Measurements from ENCODE around the gene MDGA2.
"Not testable (repeated sequence)": the region's sequence is repeated elsewhere in the genome, so short reads cannot be mapped to it uniquely, and the experiment has no call there.

MDGA2 gene

GRCh38 chr14:47211263-47211662, 464.1 kb downstream of the MDGA2 start:
- DNase-seq = no peak

GRCh38 chr14:47210099-47210498, 465.3 kb downstream of the MDGA2 start:
- no peak for DNase-seq

- no peak for DNase-seq
Measured at GRCh38 chr14:47208434-47208833, 467.0 kb downstream of the MDGA2 start.

GRCh38 chr14:47207617-47208016, 467.8 kb downstream of the MDGA2 start:
- no peak for DNase-seq

- DNase-seq = no peak
Measured at GRCh38 chr14:47200740-47201139, 474.7 kb downstream of the MDGA2 start.

- DNase-seq = no peak
Measured at GRCh38 chr14:47195582-47195981, 479.8 kb downstream of the MDGA2 start.

- DNase-seq = no peak
Measured at GRCh38 chr14:47194055-47194454, 481.4 kb downstream of the MDGA2 start.

GRCh38 chr14:47192203-47192602, 483.2 kb downstream of the MDGA2 start:
- not testable (repeated sequence) for DNase-seq

GRCh38 chr14:47191700-47192099, 483.7 kb downstream of the MDGA2 start:
- DNase-seq = no peak

GRCh38 chr14:47189911-47190484, 485.4 kb downstream of the MDGA2 start:
- no peak for DNase-seq

- no peak for DNase-seq
Measured at GRCh38 chr14:47186486-47186885, 488.9 kb downstream of the MDGA2 start.

GRCh38 chr14:47179906-47180305, 495.5 kb downstream of the MDGA2 start:
- DNase-seq = no peak

GRCh38 chr14:47171896-47172295, 503.5 kb downstream of the MDGA2 start:
- DNase-seq = not testable (repeated sequence)

GRCh38 chr14:47167402-47167801, 508.0 kb downstream of the MDGA2 start:
- no peak for DNase-seq

GRCh38 chr14:47155395-47155794, 520.0 kb downstream of the MDGA2 start:
- no peak for DNase-seq

GRCh38 chr14:47154276-47154797, 521.1 kb downstream of the MDGA2 start:
- no peak for DNase-seq

- DNase-seq = no peak
Measured at GRCh38 chr14:47153746-47154145, 521.7 kb downstream of the MDGA2 start.

- DNase-seq = no peak
Measured at GRCh38 chr14:47150267-47150666, 525.1 kb downstream of the MDGA2 start.

- DNase-seq = no peak
Measured at GRCh38 chr14:47149326-47149725, 526.1 kb downstream of the MDGA2 start.

- DNase-seq = no peak
Measured at GRCh38 chr14:47148686-47149085, 526.7 kb downstream of the MDGA2 start.

- no peak for DNase-seq
Measured at GRCh38 chr14:47120645-47121044, 554.8 kb downstream of the MDGA2 start.

GRCh38 chr14:47103771-47104170, 571.6 kb downstream of the MDGA2 start:
- no peak for DNase-seq

- DNase-seq = no peak
Measured at GRCh38 chr14:47102472-47102871, 572.9 kb downstream of the MDGA2 start.

- no peak for DNase-seq
Measured at GRCh38 chr14:47085678-47086077, 589.7 kb downstream of the MDGA2 start.

- no peak for DNase-seq
Measured at GRCh38 chr14:47065326-47065725, 610.1 kb downstream of the MDGA2 start.

Measured in DMS79 treated with DMSO at 0.1 percent for 48 hours (cell line).